MM.1S (cell line): ENCODE measurements around the gene CDHR1.

Experiments used
- DNase-seq: peaks from one replicate; pipeline ENCODE4 v3.0.0-alpha.2; 2015
- H2AFZ ChIP-seq: fragments of 300-600 bp; sonication (generic); 2 replicates; pipeline ENCODE4 v1.6.0; 2016; ENCODE audit warnings: antibody characterized with exemption, low read length
- H3F3A ChIP-seq: fragments of 300-600 bp; sonication (generic); 2 replicates; pipeline ENCODE4 v1.6.1; 2016; ENCODE audit warnings: mild to moderate bottlenecking, antibody characterized with exemption, low read length, moderate library complexity, mixed read lengths; ENCODE audit not compliant: insufficient read depth
- H3K27ac ChIP-seq: fragments of 300-600 bp; sonication (generic); 2 replicates; pipeline ENCODE4 v1.5.1; 2016; ENCODE audit warnings: mild to moderate bottlenecking, low read length
- H3K27me3 ChIP-seq: fragments of 300-600 bp; sonication (generic); replicated peaks from 2 replicates; pipeline ENCODE4 v1.6.0; 2016; ENCODE audit warnings: low read length; ENCODE audit not compliant: insufficient read depth
- H3K36me3 ChIP-seq: fragments of 300-600 bp; sonication (generic); replicated peaks from 2 replicates; pipeline ENCODE4 v1.6.1; 2016; ENCODE audit warnings: mild to moderate bottlenecking, low read length, mixed read lengths; ENCODE audit not compliant: insufficient read depth
- H3K4me1 ChIP-seq: fragments of 300-600 bp; sonication (generic); 2 replicates; pipeline ENCODE4 v1.6.1; 2016; ENCODE audit warnings: low read length, mixed read lengths
- H3K4me2 ChIP-seq: fragments of 300-600 bp; sonication (generic); 2 replicates; pipeline ENCODE4 v1.6.0; 2016; ENCODE audit warnings: low read depth, low read length
- H3K4me3 ChIP-seq: fragments of 300-600 bp; sonication (generic); 2 replicates; pipeline ENCODE4 v1.5.1; 2016; ENCODE audit warnings: low read length, mixed read lengths
- H3K79me2 ChIP-seq: fragments of 300-600 bp; sonication (generic); 2 replicates; pipeline ENCODE4 v1.6.1; 2016; ENCODE audit warnings: mixed run types, low read length, mixed read lengths
- H3K9ac ChIP-seq: fragments of 300-600 bp; sonication (generic); 2 replicates; pipeline ENCODE4 v1.6.1; 2016; ENCODE audit warnings: low read length, mixed read lengths
- H3K9me2 ChIP-seq: fragments of 300-600 bp; sonication (generic); replicated peaks from 2 replicates; pipeline ENCODE4 v1.6.1; 2016; ENCODE audit warnings: mild to moderate bottlenecking, low read length, mixed read lengths; ENCODE audit not compliant: insufficient read depth
- H3K9me3 ChIP-seq: fragments of 300-600 bp; sonication (generic); replicated peaks from 2 replicates; pipeline ENCODE4 v1.6.1; 2016; ENCODE audit warnings: mild to moderate bottlenecking, low read length, mixed read lengths; ENCODE audit not compliant: insufficient read depth
- H4K20me1 ChIP-seq: fragments of 300-600 bp; sonication (generic); 2 replicates; pipeline ENCODE4 v1.6.1; 2016; ENCODE audit warnings: mild to moderate bottlenecking, low read length, moderate library complexity, mixed read lengths; ENCODE audit not compliant: insufficient read depth
- CTCF ChIP-seq: fragments of 300-600 bp; sonication (generic); IDR thresholded peaks from 2 replicates; pipeline ENCODE4 v1.5.1; 2016; ENCODE audit warnings: antibody characterized with exemption, low read length, mixed read lengths
- EZH2 ChIP-seq: fragments of 300-600 bp; sonication (generic); optimal IDR thresholded peaks from 2 replicates; pipeline ENCODE3; 2017; ENCODE audit warnings: low read depth, mild to moderate bottlenecking, antibody characterized with exemption, low read length, mixed read lengths
- EZH2phosphoT487 ChIP-seq: fragments of 300-600 bp; sonication (generic); IDR thresholded peaks from 2 replicates; pipeline ENCODE4 v1.6.1; 2018; ENCODE audit warnings: antibody characterized with exemption, low read length

Gene CDHR1

GRCh38 chr10:84269162-84269561 is 74.8 kb downstream of the CDHR1 start:
- TF ChIP-seq CTCF = no peak
- TF ChIP-seq EZH2 = no peak
- no peak for TF ChIP-seq EZH2phosphoT487
- Histone ChIP-seq H3K9me2 (no peaks in the 10 kb centered on the region), H2AFZ (no peak overlapping the region), H4K20me1 (no peaks in the 10 kb centered on the region), H3K79me2 (no peaks in the 10 kb centered on the region), H3K4me2 (no peak overlapping the region), H3K4me3 (no peak overlapping the region), H3K9me3 (no peaks in the 10 kb centered on the region), H3K36me3 (no peaks in the 10 kb centered on the region), H3K27ac (no peak overlapping the region), H3K4me1 (no peaks in the 10 kb centered on the region), H3K9ac (no peak overlapping the region), H3K27me3 (no peaks in the 10 kb centered on the region), H3F3A (no peaks in the 10 kb centered on the region)
- no peak for DNase-seq
